Measurements from ENCODE around the gene ANXA4. TPM values are rescaled to one million over a fixed set of nuclear protein-coding genes. Genes with fewer than 3 reads are reported as not detected.

The ANXA4 gene
- total and polyA plus RNA-seq, 2 of the 13 experiments (the other 11 are each of a cell fraction or from before 2014, with no cell fraction given), result 155 to 168 TPM

DNA sequence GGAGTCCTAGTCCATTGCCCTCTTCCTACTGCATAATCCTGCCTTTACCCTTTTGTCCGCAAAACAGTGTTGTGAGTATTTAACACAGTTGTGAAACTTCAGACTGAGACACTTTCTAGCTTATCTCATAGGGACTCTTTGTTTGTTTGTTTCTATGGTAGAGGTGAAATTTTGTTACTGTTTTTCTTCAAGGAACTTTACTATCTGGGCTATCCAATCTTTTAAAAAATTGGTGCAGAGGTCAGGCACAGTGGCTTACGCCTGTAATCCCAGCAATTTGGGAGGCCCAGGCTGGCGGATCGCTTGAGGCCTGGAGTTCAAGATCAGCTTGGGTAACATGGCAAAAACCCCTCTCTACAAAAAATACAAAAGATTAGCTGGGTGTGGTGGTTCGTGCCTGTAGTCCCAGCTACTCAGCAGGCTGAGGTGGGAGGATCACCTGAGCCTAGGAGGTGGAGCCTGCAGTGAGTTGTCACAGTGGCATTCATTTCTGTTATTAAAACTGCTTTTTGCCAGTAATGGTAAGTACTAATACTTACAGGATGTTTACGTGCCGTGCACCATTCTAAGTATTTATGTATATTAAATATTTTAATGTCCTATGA lies 106.4 kb downstream of the ANXA4 start:
- no peak for FAIRE-seq
- Histone ChIP-seq H3K4me3 (replicated peaks in 1 of 3; ENCODE audit: insufficient read depth in 1 of 3, low read depth in 2 of 3, low read length in 3 of 3) (no peak overlapping the region), H3K36me3 (replicated peaks in 1 of 2; ENCODE audit: control insufficient read depth in 1 of 2, insufficient read depth in 2 of 2, low read length in 2 of 2) (peaks cover 25 to 75% of the 10 kb centered on the region in 2 experiments)
- TF ChIP-seq ZNF558 (CRISPR knock-in tag; IDR thresholded peaks at IDR 0.05; ENCODE audit: borderline replicate concordance) (no peak), MXI1 (IDR thresholded peaks at IDR 0.05; ENCODE audit: borderline replicate concordance, low read depth, low read length) (no peak), CSRNP1 (CRISPR knock-in tag; IDR thresholded peaks at IDR 0.05) (no peak), DNMT1 (CRISPR knock-in tag; IDR thresholded peaks at IDR 0.05) (no peak), MZF1 (CRISPR knock-in tag; IDR thresholded peaks at IDR 0.05; ENCODE audit: borderline replicate concordance) (no peak), CC2D1A (CRISPR knock-in tag; IDR thresholded peaks at IDR 0.05) (no peak), PHF21A (CRISPR knock-in tag; IDR thresholded peaks at IDR 0.05) (no peak), ZNF557 (CRISPR knock-in tag; IDR thresholded peaks at IDR 0.05) (no peak), SIN3A (IDR thresholded peaks at IDR 0.05; ENCODE audit: borderline replicate concordance, low read depth, low read length) (no peak), ZFP41 (CRISPR knock-in tag; IDR thresholded peaks at IDR 0.05; ENCODE audit: borderline replicate concordance) (no peak), SMAD3 (CRISPR knock-in tag; IDR thresholded peaks at IDR 0.05) (no peak), CREB1 (IDR thresholded peaks at IDR 0.05) (no peak), CREB1 (CRISPR knock-in tag; IDR thresholded peaks at IDR 0.05) (no peak), STAT5B (CRISPR knock-in tag; IDR thresholded peaks at IDR 0.05) (no peak), ZNF564 (CRISPR knock-in tag; IDR thresholded peaks at IDR 0.05) (no peak), JARID2 (CRISPR knock-in tag; IDR thresholded peaks at IDR 0.05; ENCODE audit: insufficient replicate concordance) (no peak), ZSCAN20 (CRISPR knock-in tag; IDR thresholded peaks at IDR 0.05; ENCODE audit: borderline replicate concordance) (no peak)
- TF ChIP-seq, protein P1, sequence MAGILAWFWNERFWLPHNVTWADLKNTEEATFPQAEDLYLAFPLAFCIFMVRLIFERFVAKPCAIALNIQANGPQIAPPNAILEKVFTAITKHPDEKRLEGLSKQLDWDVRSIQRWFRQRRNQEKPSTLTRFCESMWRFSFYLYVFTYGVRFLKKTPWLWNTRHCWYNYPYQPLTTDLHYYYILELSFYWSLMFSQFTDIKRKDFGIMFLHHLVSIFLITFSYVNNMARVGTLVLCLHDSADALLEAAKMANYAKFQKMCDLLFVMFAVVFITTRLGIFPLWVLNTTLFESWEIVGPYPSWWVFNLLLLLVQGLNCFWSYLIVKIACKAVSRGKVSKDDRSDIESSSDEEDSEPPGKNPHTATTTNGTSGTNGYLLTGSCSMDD (CRISPR knock-in tag; IDR thresholded peaks at IDR 0.05), result no peak
- TF ChIP-seq, protein P2, sequence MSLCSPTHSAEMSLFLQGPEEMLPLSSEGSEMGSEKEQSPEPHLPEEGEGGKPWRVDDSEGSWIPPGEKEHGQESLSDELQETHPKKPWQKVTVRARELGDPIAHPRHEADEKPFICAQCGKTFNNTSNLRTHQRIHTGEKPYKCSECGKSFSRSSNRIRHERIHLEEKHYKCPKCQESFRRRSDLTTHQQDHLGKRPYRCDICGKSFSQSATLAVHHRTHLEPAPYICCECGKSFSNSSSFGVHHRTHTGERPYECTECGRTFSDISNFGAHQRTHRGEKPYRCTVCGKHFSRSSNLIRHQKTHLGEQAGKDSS (CRISPR knock-in tag; IDR thresholded peaks at IDR 0.05; ENCODE audit: borderline replicate concordance, low read depth), result no peak

More for the DNA sequence above, 106.4 kb downstream of the ANXA4 start:
- POLR2A ChIA-PET, result no interaction called here
- CTCF ChIA-PET (ENCODE audit: low intra/inter-chr PET ratio, low total read pairs), result no interaction called here
- H4K20me1 ChIP-seq (ENCODE audit: insufficient read depth, low read length), result no peaks in the 10 kb centered on the region
- H3K4me1 ChIP-seq (ENCODE audit: insufficient read depth, low read length), result no peaks in the 10 kb centered on the region
- BruUV-seq (replicated peaks), result no TSS peak
- H3K4me2 ChIP-seq (ENCODE audit: low read depth, low read length), result no peak overlapping the region
- no peak for ATAC-seq
- intact Hi-C loops (cut with micrococcal nuclease; ENCODE audit: unreplicated experiment), result no loop called here
- in situ Hi-C loops (cut with HindIII; ENCODE audit: extremely low pct_ligation_motif_present, low pct_unique_long_range_greater_than_20kb), result no loop called here
- H3K9ac ChIP-seq (ENCODE audit: insufficient read depth, low read depth, low read length), result no peak overlapping the region
- WGBS (ENCODE audit: low lambda C conversion rate), result 97% methylated on average over 7 of the region's 7 CpGs
- no peaks in the 10 kb centered on the region for H3K27me3 ChIP-seq (ENCODE audit: control insufficient read depth in 1 of 2, insufficient read depth in 2 of 2, low read length in 2 of 2)
- H3K79me2 ChIP-seq (ENCODE audit: insufficient read depth, low read length), result no peaks in the 10 kb centered on the region
- no peak for DNase-seq (ENCODE audit: low spot score)
- no peak overlapping the region for H2AFZ ChIP-seq (ENCODE audit: low read length)
- H3K27ac ChIP-seq (ENCODE audit: extremely low read length, insufficient read depth, low read length), result no peak overlapping the region
- H3K9me3 ChIP-seq (ENCODE audit: low read length), result no peaks in the 10 kb centered on the region

Data from HepG2 (cell line).